Stimulated activated CD8-positive, alpha-beta memory T cell treated with anti-CD3 and anti-CD28 coated beads, Interleukin-7, amount 100 ng/mL, for 48 hours (primary cell): ENCODE measurements around the gene TBX5.

Source experiments
- DNase-seq, 2 donors: peaks; one replicate each; pipeline ENCODE4 v3.0.0-alpha.2; 2020; ENCODE audit warnings: low read depth in 1 of 2; ENCODE audit errors: extremely low read depth in 1 of 2

TBX5 gene

DNA sequence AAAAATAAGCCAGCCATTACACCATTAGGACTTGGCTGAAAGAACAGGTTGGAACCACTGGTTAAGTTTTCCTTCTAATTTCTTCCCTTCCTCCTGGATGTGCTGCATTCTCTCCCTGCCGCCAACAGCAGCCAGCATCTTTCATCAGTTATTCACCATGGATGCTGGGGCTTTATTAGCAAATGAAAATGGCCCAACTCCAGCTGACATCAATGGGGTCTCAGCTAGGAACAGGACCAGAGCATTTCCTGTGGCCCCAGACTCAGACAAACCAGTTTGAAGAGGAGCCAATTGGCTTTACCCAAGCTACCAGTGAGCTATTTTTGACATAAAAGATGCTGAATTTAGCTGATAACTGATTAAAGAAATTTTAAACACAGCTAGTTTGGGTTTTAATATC lies 26.0 kb upstream of the TBX5 start:
- DNase-seq: no peak

DNA sequence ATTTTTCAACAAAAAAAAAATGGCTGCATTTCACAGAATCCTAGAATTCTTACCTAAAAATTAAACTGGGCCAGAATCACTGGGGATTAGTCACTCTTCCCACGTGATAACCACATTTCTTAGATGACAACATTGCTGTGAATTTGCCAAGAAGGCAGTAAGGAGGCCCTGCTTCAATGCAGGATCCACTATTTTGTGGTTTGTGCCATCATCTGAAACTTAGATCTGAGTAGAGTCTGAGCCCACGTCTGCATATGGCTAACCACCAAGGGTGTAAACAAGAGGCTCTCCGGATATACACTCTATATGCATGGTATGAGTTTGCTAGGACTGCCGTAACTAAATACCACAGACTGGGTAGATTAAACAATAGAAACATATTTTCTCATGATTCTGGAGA lies 24.4 kb upstream of the TBX5 start:
- no peak for DNase-seq

DNA sequence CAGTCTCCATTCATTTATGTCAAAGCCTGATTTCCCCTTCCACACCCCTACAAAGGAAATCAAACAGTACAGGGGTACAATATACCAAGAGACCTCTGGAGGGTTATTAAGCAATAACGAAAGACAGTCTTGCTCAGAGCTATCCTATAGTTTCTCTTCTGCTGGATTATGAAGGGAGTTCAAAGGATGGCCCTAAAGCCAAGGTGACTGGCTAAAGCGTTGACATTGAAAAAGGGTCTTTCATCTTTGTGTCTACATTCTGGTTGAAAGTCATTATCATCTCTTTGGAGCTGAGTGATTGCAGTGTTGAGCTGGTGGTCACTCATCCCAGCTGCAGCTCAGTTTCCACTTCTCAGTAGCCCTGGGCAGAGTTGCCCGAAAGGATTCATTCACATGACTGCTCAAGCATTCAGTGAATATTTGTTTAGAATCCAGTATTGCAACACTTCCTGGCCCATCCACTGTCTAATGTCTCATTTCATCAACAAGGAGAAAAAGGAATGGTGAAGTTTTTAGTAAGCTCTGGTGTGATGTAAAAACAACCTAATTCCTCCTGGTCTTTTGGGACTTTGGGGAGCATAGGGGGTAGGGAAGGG lies 19.2 kb upstream of the TBX5 start:
- no peak for DNase-seq

DNA sequence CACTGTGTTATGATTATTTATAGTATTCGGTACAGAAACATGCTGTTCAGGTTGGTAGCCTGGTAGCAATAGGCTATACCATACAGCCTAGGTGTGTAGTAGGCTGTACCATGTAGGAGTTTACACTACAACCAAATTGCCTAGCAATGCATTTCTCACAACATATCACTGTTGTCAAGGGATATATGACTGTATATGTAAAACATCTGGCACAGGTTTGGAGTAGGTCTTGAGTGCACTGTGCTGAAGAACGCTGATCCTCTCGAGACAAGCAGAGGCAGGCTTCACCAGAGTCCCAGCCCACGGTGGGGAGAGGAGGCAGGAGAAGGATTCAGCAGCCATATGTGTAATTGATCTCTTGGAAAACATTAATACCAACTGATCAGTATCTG lies 15.0 kb upstream of the TBX5 start:
- no peak for DNase-seq

DNA sequence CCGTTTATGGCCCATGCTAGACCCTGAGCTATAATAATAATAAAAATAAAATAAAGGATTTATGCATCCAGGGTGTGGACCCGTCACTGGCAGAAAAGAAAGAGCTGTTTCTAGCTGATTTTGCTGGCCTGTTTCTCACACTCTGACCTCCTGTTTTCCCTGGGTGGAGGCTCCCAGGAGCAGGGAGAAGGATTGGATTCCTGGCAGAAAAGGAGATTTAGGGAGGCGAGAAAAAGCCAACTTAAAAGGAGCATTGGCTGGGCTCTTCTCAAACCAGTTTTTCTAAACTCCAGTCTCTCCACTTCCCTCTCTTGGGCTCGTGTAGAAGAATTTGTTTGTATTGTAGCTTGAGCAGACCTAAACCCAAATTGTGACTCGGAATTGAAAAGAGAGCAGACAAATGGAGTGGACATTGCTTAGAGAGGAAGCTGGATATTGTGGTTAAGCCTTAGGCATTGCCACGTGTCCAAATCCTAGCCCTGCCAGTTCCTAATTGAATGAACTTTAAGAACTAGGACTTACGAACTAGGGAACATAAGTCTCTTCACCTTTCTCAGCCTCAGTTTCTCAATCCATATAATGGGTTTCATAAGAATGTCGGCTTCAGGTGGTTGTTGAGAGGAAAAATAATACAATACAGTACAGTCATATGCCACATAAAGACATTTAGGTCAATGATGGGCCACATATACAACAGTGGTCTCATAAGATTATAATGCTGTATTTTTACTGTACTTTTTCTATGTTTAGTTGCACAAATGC lies 14.4 kb upstream of the TBX5 start:
- DNase-seq: no peak

DNA sequence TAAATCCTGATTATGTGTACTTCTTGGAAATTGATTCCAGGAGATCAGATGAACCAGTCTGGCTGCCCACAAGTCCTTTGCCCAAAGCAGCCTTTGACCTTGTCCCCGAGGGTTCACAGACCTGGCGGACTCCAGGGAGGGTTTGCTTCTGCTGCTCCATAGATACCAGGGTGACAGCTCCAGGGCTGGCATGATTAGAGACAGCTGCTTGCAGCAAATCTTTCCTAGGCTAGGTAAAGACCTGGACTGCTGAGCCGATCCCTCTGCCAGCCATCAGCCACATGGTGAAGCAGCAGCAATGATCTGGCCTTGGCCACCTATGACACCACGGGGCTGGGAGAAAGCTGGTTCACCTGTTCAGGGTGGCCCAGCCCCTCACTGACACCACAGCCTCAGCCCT lies 10.1 kb upstream of the TBX5 start:
- DNase-seq: no peak

DNA sequence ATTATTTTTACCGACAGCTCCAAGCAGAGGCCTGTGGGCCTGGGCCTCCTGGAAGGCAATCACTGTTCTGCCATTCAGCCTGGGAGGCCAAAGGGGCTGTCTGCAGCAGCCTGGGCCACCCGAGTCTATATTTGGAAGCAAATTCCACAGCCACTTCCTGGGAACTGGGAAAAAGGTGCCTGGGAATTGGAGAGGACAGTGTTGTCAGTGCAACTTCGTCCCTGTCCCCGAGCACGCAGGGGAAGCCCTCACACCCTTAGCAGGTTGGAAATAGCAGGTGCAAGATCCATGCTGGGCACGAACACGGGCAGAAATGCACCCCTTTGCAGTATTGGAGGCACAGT lies 9.6 kb upstream of the TBX5 start:
- DNase-seq: no peak

DNA sequence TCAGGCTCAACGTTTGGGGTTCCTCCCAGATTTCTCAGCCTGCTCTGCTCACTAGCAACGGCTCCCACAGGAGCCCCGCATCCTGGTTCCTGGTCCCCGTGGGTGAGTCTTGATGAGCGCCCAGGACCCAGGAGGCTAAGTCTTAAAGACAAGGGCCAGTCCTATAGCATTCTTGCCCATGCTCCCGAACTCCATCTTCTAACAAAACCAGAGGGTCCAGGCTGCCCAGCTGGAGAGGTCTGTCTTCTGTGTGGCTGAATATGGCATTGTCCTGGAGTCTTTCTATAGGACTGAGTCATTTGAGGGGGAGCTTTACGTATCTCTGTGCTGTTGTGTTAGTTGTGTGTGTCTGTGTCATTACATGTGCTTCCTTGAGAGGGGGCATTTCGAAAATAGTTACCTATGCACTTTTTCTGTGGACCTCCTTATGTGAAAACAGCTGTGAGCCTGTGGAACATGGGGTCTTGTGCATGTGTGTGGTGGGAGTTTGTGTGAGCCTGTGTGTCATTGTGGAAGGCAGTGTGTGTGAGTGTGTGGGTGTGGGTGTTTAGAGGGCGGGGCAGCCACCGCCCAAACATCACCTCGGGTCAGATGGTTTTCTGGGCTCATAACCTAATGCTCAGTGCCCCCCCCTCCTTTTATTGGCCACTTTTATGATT lies 9.1 kb upstream of the TBX5 start:
- no peak for DNase-seq

DNA sequence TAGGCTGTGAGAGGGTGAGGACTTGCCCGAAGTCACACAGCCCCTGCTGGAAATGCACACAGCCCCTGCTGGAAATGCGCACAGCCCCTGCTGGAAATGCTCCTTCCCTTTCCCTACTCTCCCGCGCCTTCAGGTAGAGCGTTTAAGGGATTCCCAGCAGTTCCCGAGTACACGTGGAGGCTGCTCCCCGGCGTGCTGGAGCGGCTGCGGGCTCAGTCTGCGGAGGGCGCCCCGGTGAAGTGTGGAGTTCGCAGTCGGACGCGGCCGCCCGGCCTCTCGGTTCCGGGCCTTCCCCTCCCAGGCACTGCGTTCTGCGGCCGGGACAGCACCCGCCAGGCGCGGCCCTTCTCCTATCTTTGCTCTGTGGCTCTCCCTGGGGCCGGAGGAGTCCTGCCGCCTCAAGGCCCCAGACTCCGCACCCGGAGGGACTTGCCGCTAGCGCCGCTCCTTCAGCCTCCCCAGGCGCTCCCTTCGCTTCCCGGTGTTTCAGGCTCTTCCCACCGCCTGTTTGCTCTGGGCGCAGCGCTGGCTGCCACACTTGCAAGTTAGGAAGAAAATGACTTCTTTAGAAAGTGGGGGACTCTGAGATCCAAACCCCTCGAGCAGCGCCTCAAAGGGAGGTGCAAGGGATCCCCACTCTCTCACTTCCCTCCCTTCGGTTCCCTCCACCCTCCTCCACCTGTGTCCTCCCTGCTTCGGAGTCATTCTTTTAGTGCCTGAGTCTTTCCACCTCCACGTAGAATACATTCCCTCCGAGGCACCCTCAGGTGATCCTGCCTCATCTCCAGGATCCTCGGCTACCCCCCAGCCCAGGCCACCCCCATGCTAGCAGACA lies 8.3 kb upstream of the TBX5 start:
- DNase-seq: no peak

DNA sequence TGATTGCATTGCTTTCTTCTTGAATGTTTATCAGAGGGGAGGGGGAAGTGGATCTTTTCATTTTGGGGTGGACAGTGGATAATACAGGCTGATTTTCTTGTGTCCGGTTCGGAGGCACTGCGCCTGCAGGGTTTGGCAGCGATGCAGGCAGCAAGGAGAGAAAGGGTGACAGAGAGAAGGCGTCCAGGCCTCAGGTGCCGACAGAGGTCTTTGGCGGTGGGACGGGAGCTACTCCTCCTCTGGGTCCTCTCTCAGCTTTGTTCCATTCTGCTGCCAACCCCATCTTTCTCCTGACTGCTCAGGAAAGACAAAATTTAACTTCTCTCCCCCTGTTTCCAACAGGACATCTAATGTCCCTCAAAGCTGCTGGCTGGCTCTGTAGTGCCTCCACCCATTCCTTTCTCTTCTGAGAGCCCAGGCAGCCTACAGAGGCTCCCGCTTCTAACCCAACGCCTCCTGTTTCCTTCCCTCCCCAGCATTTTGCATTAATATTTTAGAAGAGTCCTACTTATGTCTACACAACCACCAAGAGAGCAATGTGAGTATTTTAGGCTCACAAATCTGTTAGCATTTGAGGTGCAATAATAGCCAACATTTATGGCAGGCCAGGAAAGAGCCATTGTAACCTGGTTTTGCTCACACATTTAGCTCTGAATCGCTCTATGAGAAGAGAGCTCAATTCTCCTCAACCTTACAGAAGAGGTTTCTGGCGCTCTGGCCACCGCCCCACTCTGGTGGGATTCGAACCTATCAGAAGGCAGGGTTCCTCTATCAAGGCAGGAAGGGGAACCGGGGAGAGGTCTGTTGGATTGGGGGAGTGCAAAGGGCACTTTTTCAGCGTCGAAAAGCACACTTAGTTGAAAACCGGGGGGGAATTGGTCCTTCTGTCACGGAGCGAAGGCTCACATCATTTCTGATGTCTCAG lies 7.1 kb upstream of the TBX5 start:
- no peak for DNase-seq

DNA sequence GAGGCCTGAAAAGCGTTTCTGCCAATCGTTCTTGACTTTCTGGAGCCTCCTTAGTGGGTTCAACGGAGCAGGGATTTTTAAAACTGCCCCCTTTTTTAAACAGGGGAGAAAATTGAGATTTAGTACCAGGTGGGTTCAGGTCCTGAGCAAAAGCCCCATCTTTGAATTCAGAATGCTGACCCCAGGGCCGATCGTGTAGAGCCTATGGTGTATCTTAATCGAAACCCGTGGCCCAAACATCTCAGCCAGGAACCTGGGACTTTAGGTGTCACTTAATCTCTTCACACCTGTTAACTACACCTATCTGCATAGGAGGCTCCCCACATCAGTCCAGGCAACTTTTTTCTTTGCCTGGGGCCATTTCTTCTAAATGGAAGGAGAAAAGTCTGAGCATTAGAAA lies 6.4 kb upstream of the TBX5 start:
- no peak for DNase-seq

DNA sequence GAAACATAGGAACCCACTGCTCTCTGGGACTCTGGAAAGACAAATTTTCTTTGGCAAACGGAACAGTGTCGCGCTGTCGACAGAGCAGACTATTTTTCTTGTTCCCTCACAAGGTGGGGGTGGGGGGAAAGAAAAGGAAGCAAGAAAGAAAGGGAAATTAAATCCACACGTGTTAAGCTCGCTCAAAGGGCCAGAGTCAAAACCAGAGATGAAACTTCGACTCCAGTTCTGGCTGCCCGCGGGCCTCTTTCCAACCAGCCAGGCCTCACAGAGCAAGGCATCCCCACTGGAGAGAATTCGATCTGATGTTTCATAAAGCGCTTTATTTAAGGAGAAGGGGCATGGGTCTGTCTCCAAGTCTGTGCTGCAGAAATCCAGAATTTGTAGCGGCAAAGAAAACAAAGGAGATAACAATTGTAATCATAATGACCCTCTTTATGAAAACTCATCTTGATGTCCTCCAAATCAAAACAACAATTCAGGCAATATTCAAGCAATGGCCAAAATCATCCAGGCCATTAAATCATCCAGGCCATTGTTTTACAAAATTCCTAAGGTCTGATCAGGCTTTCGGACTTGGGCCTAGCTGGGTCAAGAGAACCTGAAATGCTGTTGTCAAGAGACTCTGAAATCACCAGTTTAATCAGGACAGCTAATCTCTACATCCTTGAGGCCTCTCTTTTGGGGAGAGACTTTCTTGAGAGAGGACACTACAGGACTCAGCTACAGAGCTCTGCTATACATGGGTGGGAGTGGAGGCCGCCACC lies 5.3 kb upstream of the TBX5 start:
- DNase-seq: no peak

DNA sequence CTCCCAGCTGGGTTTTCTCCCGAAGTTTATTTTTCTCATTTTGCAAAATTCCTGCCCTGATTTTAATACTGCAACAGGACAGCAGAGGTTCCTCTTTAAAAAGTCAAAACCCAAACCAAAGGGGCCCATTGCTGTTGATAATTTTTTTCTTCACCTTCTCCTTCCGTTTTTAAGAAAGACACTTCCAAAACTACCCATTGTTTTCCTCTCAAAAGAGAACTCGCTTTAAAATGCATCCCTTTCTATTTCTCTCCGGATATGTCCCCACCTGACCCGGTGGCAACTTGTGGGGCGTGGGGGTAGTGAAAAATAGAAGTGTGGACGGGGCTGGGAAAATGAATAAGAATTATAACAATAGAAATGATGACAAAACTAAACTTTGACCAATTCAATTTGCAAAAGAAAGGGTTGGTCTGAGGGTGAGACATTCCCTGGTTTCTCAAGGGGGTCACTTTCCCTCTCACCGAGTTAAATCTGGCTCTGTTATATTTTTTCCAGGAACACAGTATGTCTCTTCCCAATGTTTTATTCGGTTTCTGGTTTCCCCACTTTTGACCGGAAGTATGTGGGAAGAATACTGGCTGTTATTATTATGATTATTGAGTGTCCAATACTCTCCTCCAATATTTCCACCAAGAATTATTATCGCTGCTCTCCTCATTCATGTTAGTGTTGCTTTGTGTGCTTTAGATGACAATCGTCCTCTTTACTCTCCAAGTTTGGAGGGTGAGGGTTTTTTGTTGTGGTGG lies 4.1 kb upstream of the TBX5 start:
- no peak for DNase-seq

DNA sequence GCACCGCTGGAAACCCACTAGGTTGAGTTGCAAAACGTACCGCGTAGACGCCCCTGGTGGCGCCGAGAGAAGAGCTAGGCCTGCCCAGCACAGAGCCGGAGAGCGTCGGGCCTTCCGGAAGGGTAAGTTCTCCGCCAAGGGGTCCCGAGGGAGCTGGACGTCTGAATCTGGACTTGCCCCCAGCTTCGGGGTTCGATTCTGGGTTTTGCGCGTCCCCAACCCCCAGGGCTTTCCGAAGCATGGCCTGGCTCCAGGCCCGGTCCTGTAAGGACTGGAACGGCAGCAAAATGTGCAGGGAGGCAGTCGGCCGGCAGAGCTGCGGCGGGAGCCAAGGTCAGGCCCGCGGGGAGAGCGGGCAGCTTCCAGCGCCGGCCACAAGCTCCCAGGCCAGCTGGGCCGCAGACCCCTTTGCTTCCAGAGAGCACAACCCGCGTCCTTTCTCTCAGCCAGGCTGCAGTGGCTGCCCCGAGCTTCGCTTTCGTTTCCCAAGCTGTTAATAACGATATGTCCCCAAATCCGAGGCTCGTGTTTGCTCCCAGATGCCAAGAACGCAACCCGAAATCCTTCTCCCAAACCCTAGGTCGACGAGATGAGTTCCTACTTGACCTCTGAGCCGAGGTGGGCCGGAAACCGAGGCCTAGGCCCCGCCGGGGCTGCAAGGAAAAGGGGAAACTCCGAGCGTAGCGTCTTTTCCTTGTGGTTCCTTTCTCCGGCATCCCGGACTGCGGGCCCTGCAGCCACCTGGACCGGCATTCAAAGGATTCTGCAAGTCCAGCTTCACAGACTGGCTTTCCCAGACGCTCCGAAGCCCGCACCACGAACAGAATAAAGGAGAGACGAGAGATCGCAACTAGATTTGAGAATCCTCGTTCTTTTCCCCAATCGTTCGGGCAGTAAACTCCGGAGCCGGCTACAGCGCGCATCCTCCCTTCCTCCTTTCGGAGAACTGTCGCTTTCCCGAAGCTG lies 3.2 kb upstream of the TBX5 start:
- no peak for DNase-seq

DNA sequence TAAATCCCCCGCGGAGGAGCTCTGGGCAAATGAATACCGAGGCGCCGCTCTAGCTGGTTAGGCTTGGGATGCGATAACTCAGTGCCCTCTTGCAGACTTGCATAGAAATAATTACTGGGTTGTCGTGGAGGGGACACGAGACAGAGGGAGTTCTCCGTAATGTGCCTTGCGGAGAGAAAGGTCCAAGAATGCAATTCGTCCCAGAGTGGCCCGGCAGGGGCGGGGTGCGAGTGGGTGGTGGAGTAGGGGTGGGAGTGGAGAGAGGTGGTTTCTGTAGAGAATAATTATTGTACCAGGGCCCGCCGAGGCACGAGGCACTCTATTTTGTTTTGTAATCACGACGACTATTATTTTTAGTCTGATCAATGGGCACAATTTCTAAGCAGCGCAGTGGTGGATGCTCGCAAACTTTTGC lies 2.5 kb upstream of the TBX5 start:
- no peak for DNase-seq

DNA sequence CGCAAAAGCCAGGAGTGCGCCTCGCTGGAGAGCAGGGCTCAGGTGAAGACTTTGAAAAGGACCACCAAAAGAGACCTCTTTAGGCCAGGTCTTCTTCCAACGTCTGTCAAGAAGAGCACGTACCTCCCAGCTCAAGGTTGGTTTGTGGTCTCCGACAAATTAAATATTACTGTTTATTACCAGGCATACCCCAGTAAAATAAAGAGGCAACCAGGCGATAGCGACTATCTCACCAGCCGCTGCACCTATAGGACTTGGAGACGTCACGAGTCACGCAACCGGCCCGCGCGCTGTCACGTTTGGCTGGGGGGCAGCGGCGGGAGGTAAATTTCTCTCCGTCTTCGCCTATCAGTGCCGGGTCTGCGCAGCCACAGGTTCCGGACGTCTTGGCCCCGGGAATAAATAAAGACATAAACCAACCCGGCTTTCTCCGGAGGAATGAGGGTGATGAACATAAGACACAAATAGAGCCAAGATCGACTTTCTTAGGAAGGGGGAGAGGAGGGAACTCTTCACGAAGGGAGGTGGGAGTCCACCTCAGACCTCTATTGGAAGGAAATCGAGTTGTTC lies 2.0 kb upstream of the TBX5 start:
- no peak for DNase-seq

DNA sequence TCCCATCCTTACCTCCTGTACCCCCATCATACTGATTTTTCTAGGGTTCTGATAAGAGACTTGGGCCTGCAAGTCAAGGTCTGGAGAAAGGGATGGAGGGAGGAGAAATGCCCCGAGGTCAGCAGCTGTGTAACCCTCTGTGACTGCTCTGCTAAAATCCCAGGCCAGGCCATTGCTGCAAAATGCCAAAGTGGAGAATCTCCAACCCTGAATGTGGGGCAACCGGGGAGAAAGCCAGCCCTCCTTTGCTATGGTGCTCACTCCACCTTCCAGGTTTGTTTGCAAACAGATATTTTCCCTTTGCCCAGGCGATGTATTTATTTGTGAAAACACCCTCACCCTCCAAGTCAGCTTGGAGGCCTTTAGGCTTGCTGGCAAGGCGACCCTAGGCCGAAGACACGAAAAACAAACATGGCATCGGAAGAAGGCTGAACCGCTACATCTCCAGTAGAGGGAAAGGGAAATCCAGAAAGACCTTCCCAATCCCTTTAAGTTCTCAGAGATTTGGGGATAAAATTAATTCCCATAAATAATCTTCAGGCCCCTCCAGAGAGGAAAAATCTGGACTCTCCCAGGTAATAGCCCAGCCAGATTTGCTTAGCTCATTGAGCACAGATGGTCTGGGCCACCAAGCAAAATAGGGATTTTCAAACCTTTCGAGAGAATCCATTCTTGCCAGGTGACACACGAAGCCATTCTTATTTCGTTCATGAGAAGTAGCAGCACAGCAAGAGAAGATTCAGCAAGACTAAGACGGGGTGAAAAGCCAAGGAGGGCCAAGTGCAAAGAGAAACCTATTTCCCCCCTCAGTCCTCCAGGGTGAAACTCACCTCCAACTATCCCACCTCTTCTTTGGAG lies 1.3 kb upstream of the TBX5 start:
- no peak for DNase-seq
